MM.1S (cell line): ENCODE data around the gene CNTNAP2.

Experiments used
- EZH2 ChIP-seq: fragments of 300-600 bp; sonication (generic); optimal IDR thresholded peaks from 2 replicates; pipeline ENCODE3; 2017; ENCODE audit warnings: low read depth, mild to moderate bottlenecking, antibody characterized with exemption, low read length, mixed read lengths
- EZH2phosphoT487 ChIP-seq: fragments of 300-600 bp; sonication (generic); IDR thresholded peaks from 2 replicates; pipeline ENCODE4 v1.6.1; 2018; ENCODE audit warnings: antibody characterized with exemption, low read length
- TF ChIP-seq, protein P1 (sequence below): fragments of 300-600 bp; sonication (generic); IDR thresholded peaks from 2 replicates; pipeline ENCODE4 v1.5.1; 2016; ENCODE audit warnings: antibody characterized with exemption, low read length, mixed read lengths

DNA sequence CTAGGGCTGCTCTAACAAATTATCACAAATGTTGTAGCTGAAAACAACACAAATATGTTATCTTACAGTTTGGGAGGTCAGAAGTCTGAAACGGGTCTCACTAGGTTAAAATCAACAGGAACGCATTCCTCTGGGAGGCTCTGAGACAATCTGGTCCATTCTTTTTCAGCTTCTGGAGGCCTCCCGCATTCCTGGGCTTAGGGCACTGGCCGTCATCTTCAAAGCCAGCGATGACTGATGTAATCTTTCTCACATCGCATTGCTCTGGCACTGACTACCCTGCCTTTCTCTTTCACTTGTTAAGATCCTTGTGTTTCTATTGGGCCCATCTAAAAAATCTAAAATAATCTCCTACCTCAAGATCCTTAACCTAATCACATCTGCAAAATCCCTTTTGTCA lies 1402.5 kb downstream of the CNTNAP2 start:
- TF ChIP-seq EZH2 (no peak), EZH2phosphoT487 (no peak)
- TF ChIP-seq, protein P1, sequence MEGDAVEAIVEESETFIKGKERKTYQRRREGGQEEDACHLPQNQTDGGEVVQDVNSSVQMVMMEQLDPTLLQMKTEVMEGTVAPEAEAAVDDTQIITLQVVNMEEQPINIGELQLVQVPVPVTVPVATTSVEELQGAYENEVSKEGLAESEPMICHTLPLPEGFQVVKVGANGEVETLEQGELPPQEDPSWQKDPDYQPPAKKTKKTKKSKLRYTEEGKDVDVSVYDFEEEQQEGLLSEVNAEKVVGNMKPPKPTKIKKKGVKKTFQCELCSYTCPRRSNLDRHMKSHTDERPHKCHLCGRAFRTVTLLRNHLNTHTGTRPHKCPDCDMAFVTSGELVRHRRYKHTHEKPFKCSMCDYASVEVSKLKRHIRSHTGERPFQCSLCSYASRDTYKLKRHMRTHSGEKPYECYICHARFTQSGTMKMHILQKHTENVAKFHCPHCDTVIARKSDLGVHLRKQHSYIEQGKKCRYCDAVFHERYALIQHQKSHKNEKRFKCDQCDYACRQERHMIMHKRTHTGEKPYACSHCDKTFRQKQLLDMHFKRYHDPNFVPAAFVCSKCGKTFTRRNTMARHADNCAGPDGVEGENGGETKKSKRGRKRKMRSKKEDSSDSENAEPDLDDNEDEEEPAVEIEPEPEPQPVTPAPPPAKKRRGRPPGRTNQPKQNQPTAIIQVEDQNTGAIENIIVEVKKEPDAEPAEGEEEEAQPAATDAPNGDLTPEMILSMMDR = no peak
